ENCODE measurements around the gene CTNNA1. TPM values are rescaled to one million over a fixed set of nuclear protein-coding genes. Genes with fewer than 3 reads are reported as not detected.

CTNNA1 gene
- total and polyA plus RNA-seq, 2 of the 8 experiments (the other 6 are each of a cell fraction or from before 2014, with no cell fraction given): 115 to 349 TPM

DNA sequence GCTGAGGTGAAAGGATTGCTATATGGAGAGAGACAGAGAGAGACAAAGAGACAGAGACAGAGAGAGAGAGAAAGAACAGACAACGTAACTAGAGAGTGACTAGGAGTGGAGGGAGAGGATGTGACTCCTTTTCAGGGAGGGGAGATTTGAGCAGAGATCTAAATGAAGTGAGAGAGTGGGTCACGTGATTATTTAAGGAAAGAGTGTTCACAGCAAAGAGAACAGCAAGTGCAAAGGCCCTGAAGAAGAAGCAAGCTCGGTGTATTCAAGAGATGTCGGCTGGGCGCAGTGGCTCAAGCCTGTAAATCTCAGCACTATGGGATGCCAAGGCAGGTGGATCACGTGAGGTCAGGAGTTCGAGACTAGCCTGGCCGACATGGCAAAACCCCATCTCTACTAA is 40.9 kb upstream of the CTNNA1 start (continued):
- no peak for TF ChIP-seq CTCF (IDR thresholded peaks at IDR 0.05; ENCODE audit: control extremely low read depth in 1 of 3, insufficient read depth in 1 of 3, low read depth in 1 of 3, low read length in 3 of 3)
- no peak for TF ChIP-seq RBBP5 (IDR thresholded peaks at IDR 0.05; ENCODE audit: borderline replicate concordance, low read depth, low read length)
- no peak for TF ChIP-seq SUZ12 (IDR thresholded peaks at IDR 0.05; ENCODE audit: low read length)
- TF ChIP-seq TAF1 (IDR thresholded peaks at IDR 0.05; ENCODE audit: low read depth, low read length): no peak
- TF ChIP-seq SAP30 (IDR thresholded peaks at IDR 0.05; ENCODE audit: insufficient read depth, insufficient replicate concordance, low read length): no peak
- TF ChIP-seq, protein P1, sequence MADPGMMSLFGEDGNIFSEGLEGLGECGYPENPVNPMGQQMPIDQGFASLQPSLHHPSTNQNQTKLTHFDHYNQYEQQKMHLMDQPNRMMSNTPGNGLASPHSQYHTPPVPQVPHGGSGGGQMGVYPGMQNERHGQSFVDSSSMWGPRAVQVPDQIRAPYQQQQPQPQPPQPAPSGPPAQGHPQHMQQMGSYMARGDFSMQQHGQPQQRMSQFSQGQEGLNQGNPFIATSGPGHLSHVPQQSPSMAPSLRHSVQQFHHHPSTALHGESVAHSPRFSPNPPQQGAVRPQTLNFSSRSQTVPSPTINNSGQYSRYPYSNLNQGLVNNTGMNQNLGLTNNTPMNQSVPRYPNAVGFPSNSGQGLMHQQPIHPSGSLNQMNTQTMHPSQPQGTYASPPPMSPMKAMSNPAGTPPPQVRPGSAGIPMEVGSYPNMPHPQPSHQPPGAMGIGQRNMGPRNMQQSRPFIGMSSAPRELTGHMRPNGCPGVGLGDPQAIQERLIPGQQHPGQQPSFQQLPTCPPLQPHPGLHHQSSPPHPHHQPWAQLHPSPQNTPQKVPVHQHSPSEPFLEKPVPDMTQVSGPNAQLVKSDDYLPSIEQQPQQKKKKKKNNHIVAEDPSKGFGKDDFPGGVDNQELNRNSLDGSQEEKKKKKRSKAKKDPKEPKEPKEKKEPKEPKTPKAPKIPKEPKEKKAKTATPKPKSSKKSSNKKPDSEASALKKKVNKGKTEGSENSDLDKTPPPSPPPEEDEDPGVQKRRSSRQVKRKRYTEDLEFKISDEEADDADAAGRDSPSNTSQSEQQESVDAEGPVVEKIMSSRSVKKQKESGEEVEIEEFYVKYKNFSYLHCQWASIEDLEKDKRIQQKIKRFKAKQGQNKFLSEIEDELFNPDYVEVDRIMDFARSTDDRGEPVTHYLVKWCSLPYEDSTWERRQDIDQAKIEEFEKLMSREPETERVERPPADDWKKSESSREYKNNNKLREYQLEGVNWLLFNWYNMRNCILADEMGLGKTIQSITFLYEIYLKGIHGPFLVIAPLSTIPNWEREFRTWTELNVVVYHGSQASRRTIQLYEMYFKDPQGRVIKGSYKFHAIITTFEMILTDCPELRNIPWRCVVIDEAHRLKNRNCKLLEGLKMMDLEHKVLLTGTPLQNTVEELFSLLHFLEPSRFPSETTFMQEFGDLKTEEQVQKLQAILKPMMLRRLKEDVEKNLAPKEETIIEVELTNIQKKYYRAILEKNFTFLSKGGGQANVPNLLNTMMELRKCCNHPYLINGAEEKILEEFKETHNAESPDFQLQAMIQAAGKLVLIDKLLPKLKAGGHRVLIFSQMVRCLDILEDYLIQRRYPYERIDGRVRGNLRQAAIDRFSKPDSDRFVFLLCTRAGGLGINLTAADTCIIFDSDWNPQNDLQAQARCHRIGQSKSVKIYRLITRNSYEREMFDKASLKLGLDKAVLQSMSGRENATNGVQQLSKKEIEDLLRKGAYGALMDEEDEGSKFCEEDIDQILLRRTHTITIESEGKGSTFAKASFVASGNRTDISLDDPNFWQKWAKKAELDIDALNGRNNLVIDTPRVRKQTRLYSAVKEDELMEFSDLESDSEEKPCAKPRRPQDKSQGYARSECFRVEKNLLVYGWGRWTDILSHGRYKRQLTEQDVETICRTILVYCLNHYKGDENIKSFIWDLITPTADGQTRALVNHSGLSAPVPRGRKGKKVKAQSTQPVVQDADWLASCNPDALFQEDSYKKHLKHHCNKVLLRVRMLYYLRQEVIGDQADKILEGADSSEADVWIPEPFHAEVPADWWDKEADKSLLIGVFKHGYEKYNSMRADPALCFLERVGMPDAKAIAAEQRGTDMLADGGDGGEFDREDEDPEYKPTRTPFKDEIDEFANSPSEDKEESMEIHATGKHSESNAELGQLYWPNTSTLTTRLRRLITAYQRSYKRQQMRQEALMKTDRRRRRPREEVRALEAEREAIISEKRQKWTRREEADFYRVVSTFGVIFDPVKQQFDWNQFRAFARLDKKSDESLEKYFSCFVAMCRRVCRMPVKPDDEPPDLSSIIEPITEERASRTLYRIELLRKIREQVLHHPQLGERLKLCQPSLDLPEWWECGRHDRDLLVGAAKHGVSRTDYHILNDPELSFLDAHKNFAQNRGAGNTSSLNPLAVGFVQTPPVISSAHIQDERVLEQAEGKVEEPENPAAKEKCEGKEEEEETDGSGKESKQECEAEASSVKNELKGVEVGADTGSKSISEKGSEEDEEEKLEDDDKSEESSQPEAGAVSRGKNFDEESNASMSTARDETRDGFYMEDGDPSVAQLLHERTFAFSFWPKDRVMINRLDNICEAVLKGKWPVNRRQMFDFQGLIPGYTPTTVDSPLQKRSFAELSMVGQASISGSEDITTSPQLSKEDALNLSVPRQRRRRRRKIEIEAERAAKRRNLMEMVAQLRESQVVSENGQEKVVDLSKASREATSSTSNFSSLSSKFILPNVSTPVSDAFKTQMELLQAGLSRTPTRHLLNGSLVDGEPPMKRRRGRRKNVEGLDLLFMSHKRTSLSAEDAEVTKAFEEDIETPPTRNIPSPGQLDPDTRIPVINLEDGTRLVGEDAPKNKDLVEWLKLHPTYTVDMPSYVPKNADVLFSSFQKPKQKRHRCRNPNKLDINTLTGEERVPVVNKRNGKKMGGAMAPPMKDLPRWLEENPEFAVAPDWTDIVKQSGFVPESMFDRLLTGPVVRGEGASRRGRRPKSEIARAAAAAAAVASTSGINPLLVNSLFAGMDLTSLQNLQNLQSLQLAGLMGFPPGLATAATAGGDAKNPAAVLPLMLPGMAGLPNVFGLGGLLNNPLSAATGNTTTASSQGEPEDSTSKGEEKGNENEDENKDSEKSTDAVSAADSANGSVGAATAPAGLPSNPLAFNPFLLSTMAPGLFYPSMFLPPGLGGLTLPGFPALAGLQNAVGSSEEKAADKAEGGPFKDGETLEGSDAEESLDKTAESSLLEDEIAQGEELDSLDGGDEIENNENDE (IDR thresholded peaks at IDR 0.05; ENCODE audit: insufficient replicate concordance, low read length): no peak
- TF ChIP-seq SIX5 (IDR thresholded peaks at IDR 0.05; ENCODE audit: low read depth, low read length): no peak
